HepG2 (cell line): ENCODE measurements around the gene HES3. TPM values are rescaled to one million over a fixed set of nuclear protein-coding genes. Genes with fewer than 3 reads are reported as not detected.

Experiments
- ARNTL ChIP-seq: sonication (generic); formaldehyde crosslinking; IDR thresholded peaks from 2 replicates; pipeline ENCODE4 v1.4.0; 2020; ENCODE audit warnings: mild to moderate bottlenecking, missing genetic modification reagents
- ATF7 ChIP-seq, 2 experiments: fragments of 450-650 bp in 1 of 2; sonication (generic) in 1 of 2; formaldehyde crosslinking in 1 of 2; IDR thresholded peaks; 2 replicates each; pipeline versions ENCODE4 v1.4.0 to v1.6.1; 2016 to 2020; ENCODE audit warnings: antibody characterized with exemption in 1 of 2, mild to moderate bottlenecking in 1 of 2, missing genetic modification reagents in 1 of 2
- GABPA ChIP-seq, 2 experiments: IDR thresholded peaks; 2 replicates each; pipeline ENCODE4 v1.6.1; 2011 to 2016; ENCODE audit warnings: low read depth in 2 of 2, low read length in 1 of 2, missing biosample characterization in 1 of 2, missing genetic modification characterization in 1 of 2
- GTF2F1 ChIP-seq: fragments of 150-350 bp; IDR thresholded peaks from 2 replicates; pipeline ENCODE4 v1.6.1; 2014; ENCODE audit warnings: low read length
- LRRFIP1 ChIP-seq: sonication (generic); formaldehyde crosslinking; conservative IDR thresholded peaks from 2 replicates; pipeline ENCODE4 v1.4.0; 2020; ENCODE audit warnings: missing genetic modification reagents
- ZBTB3 ChIP-seq: sonication (generic); formaldehyde crosslinking; IDR thresholded peaks from 2 replicates; pipeline ENCODE4 v1.4.0; 2020; ENCODE audit warnings: low read depth, mild to moderate bottlenecking, moderate library complexity, missing genetic modification reagents, borderline replicate concordance
- ZFP36L2 ChIP-seq: sonication (generic); formaldehyde crosslinking; IDR thresholded peaks from 2 replicates; pipeline ENCODE4 v1.4.0; 2020; ENCODE audit warnings: missing genetic modification reagents
- ZFYVE20 ChIP-seq: sonication (generic); formaldehyde crosslinking; IDR thresholded peaks from 2 replicates; pipeline ENCODE4 v1.8.0; 2023; ENCODE audit warnings: low read depth, mild to moderate bottlenecking, moderate library complexity, missing genetic modification reagents, borderline replicate concordance
- ZNF280D ChIP-seq: sonication (generic); formaldehyde crosslinking; IDR thresholded peaks from 2 replicates; pipeline ENCODE4 v1.5.1; 2020; ENCODE audit warnings: mild to moderate bottlenecking, missing genetic modification reagents
- polyA plus RNA-seq, 8 experiments: library from polyadenylated mRNA; depleted of rRNA in 3 of 8; stranded (reverse) in 7 of 8; unstranded in 1 of 8; fragments of >200 nt; fragmentation: Illumina TruSeq in 4 of 8; extraction: Trizol in 4 of 8; gene quantifications; 2 replicates each; pipeline versions ENCODE4 v1.2.1 to v1.2.3, GENCODE V29; 2011 to 2016; ENCODE audit warnings: low read depth in 4 of 8, missing spikeins in 1 of 8, mixed read lengths in 1 of 8; ENCODE audit not compliant: insufficient read depth in 1 of 8
- total RNA-seq, 5 experiments: library from RNA; depleted of rRNA; stranded (reverse); fragments of >200 nt; fragmentation: Illumina TruSeq; extraction: Trizol; gene quantifications; 2 replicates each; pipeline ENCODE4 v1.2.3, GENCODE V29; 2016; ENCODE audit warnings: low read depth in 1 of 5
- TF ChIP-seq, protein P1 (sequence below): sonication (generic); formaldehyde crosslinking; IDR thresholded peaks from 2 replicates; pipeline ENCODE4 v1.4.0; 2020; ENCODE audit warnings: missing genetic modification reagents, borderline replicate concordance
- TF ChIP-seq, protein P2 (sequence below): sonication (generic); formaldehyde crosslinking; IDR thresholded peaks from 2 replicates; pipeline ENCODE4 v1.4.0; 2020; ENCODE audit warnings: mild to moderate bottlenecking, missing genetic modification reagents
- TF ChIP-seq, protein P3 (sequence below): sonication (generic); formaldehyde crosslinking; IDR thresholded peaks from 2 replicates; pipeline ENCODE4 v1.8.1; 2023; ENCODE audit warnings: missing genetic modification reagents, inconsistent platforms, borderline replicate concordance

The HES3 gene
- total and polyA plus RNA-seq, 2 of the 13 experiments (the other 11 are each of a cell fraction or from before 2014, with no cell fraction given) = not detected

- TF ChIP-seq, protein P1, sequence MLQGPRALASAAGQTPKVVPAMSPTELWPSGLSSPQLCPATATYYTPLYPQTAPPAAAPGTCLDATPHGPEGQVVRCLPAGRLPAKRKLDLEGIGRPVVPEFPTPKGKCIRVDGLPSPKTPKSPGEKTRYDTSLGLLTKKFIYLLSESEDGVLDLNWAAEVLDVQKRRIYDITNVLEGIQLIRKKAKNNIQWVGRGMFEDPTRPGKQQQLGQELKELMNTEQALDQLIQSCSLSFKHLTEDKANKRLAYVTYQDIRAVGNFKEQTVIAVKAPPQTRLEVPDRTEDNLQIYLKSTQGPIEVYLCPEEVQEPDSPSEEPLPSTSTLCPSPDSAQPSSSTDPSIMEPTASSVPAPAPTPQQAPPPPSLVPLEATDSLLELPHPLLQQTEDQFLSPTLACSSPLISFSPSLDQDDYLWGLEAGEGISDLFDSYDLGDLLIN (CRISPR knock-in tag) = no peak
- TF ChIP-seq ZFYVE20 (CRISPR knock-in tag) (peak; percentile 86; the same call in 1 of the 2 replicates), ATF7 (IDR thresholded peaks at IDR 0.05) (no peak), ATF7 (CRISPR knock-in tag; IDR thresholded peaks at IDR 0.05) (peak; percentile 90), ZFP36L2 (CRISPR knock-in tag) (no peak), ZBTB3 (CRISPR knock-in tag) (0 out of 2 replicates have a peak, but pooled peaks have one; percentile 79), LRRFIP1 (CRISPR knock-in tag) (no peak), GTF2F1 (peak; percentile 67; the same call in 1 of the 2 replicates), ZNF280D (CRISPR knock-in tag) (peak; percentile 87), ARNTL (CRISPR knock-in tag) (peak; percentile 66; the same call in 1 of the 2 replicates), GABPA (IDR thresholded peaks at IDR 0.05; ENCODE audit: low read depth, low read length) (no peak), GABPA (CRISPR knock-in tag; IDR thresholded peaks at IDR 0.05; ENCODE audit: low read depth) (peak; percentile 68)
- TF ChIP-seq, protein P2, sequence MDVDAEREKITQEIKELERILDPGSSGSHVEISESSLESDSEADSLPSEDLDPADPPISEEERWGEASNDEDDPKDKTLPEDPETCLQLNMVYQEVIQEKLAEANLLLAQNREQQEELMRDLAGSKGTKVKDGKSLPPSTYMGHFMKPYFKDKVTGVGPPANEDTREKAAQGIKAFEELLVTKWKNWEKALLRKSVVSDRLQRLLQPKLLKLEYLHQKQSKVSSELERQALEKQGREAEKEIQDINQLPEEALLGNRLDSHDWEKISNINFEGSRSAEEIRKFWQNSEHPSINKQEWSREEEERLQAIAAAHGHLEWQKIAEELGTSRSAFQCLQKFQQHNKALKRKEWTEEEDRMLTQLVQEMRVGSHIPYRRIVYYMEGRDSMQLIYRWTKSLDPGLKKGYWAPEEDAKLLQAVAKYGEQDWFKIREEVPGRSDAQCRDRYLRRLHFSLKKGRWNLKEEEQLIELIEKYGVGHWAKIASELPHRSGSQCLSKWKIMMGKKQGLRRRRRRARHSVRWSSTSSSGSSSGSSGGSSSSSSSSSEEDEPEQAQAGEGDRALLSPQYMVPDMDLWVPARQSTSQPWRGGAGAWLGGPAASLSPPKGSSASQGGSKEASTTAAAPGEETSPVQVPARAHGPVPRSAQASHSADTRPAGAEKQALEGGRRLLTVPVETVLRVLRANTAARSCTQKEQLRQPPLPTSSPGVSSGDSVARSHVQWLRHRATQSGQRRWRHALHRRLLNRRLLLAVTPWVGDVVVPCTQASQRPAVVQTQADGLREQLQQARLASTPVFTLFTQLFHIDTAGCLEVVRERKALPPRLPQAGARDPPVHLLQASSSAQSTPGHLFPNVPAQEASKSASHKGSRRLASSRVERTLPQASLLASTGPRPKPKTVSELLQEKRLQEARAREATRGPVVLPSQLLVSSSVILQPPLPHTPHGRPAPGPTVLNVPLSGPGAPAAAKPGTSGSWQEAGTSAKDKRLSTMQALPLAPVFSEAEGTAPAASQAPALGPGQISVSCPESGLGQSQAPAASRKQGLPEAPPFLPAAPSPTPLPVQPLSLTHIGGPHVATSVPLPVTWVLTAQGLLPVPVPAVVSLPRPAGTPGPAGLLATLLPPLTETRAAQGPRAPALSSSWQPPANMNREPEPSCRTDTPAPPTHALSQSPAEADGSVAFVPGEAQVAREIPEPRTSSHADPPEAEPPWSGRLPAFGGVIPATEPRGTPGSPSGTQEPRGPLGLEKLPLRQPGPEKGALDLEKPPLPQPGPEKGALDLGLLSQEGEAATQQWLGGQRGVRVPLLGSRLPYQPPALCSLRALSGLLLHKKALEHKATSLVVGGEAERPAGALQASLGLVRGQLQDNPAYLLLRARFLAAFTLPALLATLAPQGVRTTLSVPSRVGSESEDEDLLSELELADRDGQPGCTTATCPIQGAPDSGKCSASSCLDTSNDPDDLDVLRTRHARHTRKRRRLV = peak; percentile 56; the same call in 1 of the 2 replicates
- TF ChIP-seq, protein P3, sequence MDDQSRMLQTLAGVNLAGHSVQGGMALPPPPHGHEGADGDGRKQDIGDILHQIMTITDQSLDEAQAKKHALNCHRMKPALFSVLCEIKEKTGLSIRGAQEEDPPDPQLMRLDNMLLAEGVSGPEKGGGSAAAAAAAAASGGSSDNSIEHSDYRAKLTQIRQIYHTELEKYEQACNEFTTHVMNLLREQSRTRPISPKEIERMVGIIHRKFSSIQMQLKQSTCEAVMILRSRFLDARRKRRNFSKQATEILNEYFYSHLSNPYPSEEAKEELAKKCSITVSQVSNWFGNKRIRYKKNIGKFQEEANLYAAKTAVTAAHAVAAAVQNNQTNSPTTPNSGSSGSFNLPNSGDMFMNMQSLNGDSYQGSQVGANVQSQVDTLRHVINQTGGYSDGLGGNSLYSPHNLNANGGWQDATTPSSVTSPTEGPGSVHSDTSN (CRISPR knock-in tag) = 0 out of 2 replicates have a peak, but pooled peaks have one; percentile 54
Observed at GRCh38 chr1:6199298-6200187, 44.4 kb upstream of the HES3 start, which contains the start of gene RPL22 (continued).
